ENCODE results near the gene SPEM1. TPM values are rescaled to one million over a fixed set of nuclear protein-coding genes. Genes with fewer than 3 reads are reported as not detected.
"Not testable (repeated sequence)": the region's sequence is repeated elsewhere in the genome, so short reads cannot be mapped to it uniquely, and the experiment has no call there.

Gene SPEM1
- total RNA-seq, 4 donors from 2014 or later = not detected

- peak in 1 of 2 donors; percentile 71 for DNase-seq (ENCODE audit: low spot score in 2 of 2)
- TF ChIP-seq CTCF (IDR thresholded peaks at IDR 0.05) (no peak), EP300 (IDR thresholded peaks at IDR 0.05) (peak in 1 of 2 donors; percentile 57), POLR2A (IDR thresholded peaks at IDR 0.05) (no peak)
These were observed 46.7 kb downstream of the SPEM1 start for GRCh38 chr17:7466639-7467341.

GRCh38 chr17:7467498-7467897, 47.4 kb downstream of the SPEM1 start:
- Histone ChIP-seq H3K36me3 (peaks cover 0 to 42% (median 8%) of the 10 kb centered on the region in 3 donors), H3K4me3 (no peak overlapping the region), H3K27ac (peak overlapping the region in 3 of 4 donors; percentile 5 to 88 (median 77)), H3K27me3 (no peaks in the 10 kb centered on the region), H3K9me3 (no peaks in the 10 kb centered on the region), H3K4me1 (peaks cover 0 to 66% (median 21%) of the 10 kb centered on the region in 4 donors)
- TF ChIP-seq EP300 (IDR thresholded peaks at IDR 0.05) (no peak), POLR2A (IDR thresholded peaks at IDR 0.05) (no peak), CTCF (IDR thresholded peaks at IDR 0.05) (no peak)
- WGBS, 2 donors = 78 to 85% methylated on average over 3 of the region's 3 CpGs
- DNase-seq (ENCODE audit: low spot score in 2 of 2) = no peak

More at GRCh38 chr17:7466639-7467341, 46.7 kb downstream of the SPEM1 start:
- 55 to 57% methylated on average over 16 of the region's 16 CpGs for WGBS, 2 donors
- H3K9me3 ChIP-seq = no peaks in the 10 kb centered on the region
- peaks cover 0 to 66% (median 21%) of the 10 kb centered on the region in 4 donors for H3K4me1 ChIP-seq
- H3K27me3 ChIP-seq = no peaks in the 10 kb centered on the region
- peak overlapping the region in 3 of 4 donors; percentile 27 to 88 (median 77) for H3K27ac ChIP-seq
- H3K36me3 ChIP-seq = peaks cover 0 to 49% (median 9%) of the 10 kb centered on the region in 3 donors
- H3K4me3 ChIP-seq = no peak overlapping the region

- H3K36me3 ChIP-seq = peaks cover 0 to 34% (median 0%) of the 10 kb centered on the region in 3 donors
- no peak for DNase-seq (ENCODE audit: low spot score in 2 of 2)
- no peaks in the 10 kb centered on the region for H3K9me3 ChIP-seq
- no peaks in the 10 kb centered on the region for H3K27me3 ChIP-seq
- H3K4me3 ChIP-seq = no peak overlapping the region
- TF ChIP-seq CTCF (IDR thresholded peaks at IDR 0.05) = no peak
- no peak for TF ChIP-seq EP300 (IDR thresholded peaks at IDR 0.05)
- no peak for TF ChIP-seq POLR2A (IDR thresholded peaks at IDR 0.05)
- H3K4me1 ChIP-seq = peaks cover 0 to 66% (median 21%) of the 10 kb centered on the region in 4 donors
- 92 to 93% methylated on average over 10 to 11 of the region's 11 CpGs for WGBS, 2 donors
- H3K27ac ChIP-seq = peak overlapping the region in 1 of 4 donors; percentile 33
These were observed 48.2 kb downstream of the SPEM1 start for GRCh38 chr17:7468290-7468689.

GRCh38 chr17:7468804-7469389, 48.8 kb downstream of the SPEM1 start:
- no peak overlapping the region for H3K4me3 ChIP-seq
- DNase-seq (ENCODE audit: low spot score in 2 of 2) = no peak
- no peaks in the 10 kb centered on the region for H3K27me3 ChIP-seq
- peaks cover 0 to 70% (median 21%) of the 10 kb centered on the region in 4 donors for H3K4me1 ChIP-seq
- H3K9me3 ChIP-seq = no peaks in the 10 kb centered on the region
- 74 to 82% methylated on average over 12 of the region's 12 CpGs for WGBS, 2 donors
- H3K36me3 ChIP-seq = peaks cover 0 to 28% (median 0%) of the 10 kb centered on the region in 3 donors
- TF ChIP-seq POLR2A (IDR thresholded peaks at IDR 0.05) (no peak), CTCF (IDR thresholded peaks at IDR 0.05) (no peak), EP300 (IDR thresholded peaks at IDR 0.05) (no peak)
- peak overlapping the region in 1 of 4 donors; percentile 33 for H3K27ac ChIP-seq

- DNase-seq (ENCODE audit: low spot score in 2 of 2); H3K27ac ChIP-seq; H3K27me3 ChIP-seq; H3K4me3 ChIP-seq; H3K9me3 ChIP-seq: not testable (repeated sequence)
- Histone ChIP-seq H3K4me1 (peaks cover 0 to 76% (median 21%) of the 10 kb centered on the region in 4 donors), H3K36me3 (peaks cover 0 to 20% (median 0%) of the 10 kb centered on the region in 3 donors)
- 92 to 93% methylated on average over 12 of the region's 12 CpGs for WGBS, 2 donors
These were observed 49.7 kb downstream of the SPEM1 start for GRCh38 chr17:7469843-7470242.

- 78 to 81% methylated on average over 8 of the region's 8 CpGs for WGBS, 2 donors
- Histone ChIP-seq H3K36me3 (peaks cover 0 to 14% (median 0%) of the 10 kb centered on the region in 3 donors), H3K4me1 (peaks cover 0 to 82% (median 25%) of the 10 kb centered on the region in 4 donors)
- not testable (repeated sequence) for H3K27me3 ChIP-seq; H3K9me3 ChIP-seq; H3K4me3 ChIP-seq; H3K27ac ChIP-seq; DNase-seq (ENCODE audit: low spot score in 2 of 2)
These were observed 50.4 kb downstream of the SPEM1 start for GRCh38 chr17:7470457-7470973.

Data from tibial nerve (tissue), 4 donors.